Measurements from ENCODE around the gene ZRANB1.

DNA sequence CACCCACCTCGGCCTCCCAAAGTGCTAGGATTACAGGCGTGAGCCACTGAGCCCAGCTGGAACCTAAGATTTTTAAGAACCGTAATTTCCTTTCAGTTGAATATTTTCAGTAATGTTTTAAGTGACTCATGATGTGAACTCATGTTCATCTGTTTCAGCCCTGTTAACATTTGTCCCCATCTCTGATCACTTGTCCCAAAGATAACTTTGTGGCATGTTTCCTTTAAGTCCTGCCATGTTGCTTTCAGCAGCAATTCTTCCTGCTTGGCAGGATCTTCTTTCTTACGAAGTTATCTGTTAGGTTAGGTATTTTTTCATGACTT, 19.3 kb downstream of the ZRANB1 start:
- TF ChIP-seq, protein P1, sequence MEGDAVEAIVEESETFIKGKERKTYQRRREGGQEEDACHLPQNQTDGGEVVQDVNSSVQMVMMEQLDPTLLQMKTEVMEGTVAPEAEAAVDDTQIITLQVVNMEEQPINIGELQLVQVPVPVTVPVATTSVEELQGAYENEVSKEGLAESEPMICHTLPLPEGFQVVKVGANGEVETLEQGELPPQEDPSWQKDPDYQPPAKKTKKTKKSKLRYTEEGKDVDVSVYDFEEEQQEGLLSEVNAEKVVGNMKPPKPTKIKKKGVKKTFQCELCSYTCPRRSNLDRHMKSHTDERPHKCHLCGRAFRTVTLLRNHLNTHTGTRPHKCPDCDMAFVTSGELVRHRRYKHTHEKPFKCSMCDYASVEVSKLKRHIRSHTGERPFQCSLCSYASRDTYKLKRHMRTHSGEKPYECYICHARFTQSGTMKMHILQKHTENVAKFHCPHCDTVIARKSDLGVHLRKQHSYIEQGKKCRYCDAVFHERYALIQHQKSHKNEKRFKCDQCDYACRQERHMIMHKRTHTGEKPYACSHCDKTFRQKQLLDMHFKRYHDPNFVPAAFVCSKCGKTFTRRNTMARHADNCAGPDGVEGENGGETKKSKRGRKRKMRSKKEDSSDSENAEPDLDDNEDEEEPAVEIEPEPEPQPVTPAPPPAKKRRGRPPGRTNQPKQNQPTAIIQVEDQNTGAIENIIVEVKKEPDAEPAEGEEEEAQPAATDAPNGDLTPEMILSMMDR (IDR thresholded peaks at IDR 0.05) = no peak
- TF ChIP-seq POLR2A (IDR thresholded peaks at IDR 0.05) = no peak

All from uterus (tissue), 2 donors.